CD4-positive, alpha-beta T cell (primary cell): ENCODE measurements around the gene DDX54. TPM values are rescaled to one million over a fixed set of nuclear protein-coding genes. Genes with fewer than 3 reads are reported as not detected.
A peak's percentile ranks its signal among the peaks of the same experiment; 100 is the strongest.
"Not testable (repeated sequence)": the region's sequence is repeated elsewhere in the genome, so short reads cannot be mapped to it uniquely, and the experiment has no call there.

Experiments
- ATAC-seq: fragments of 200-7000 bp; cut with Tn5 transposase; one replicate; pipeline ENCODE4 v1.10.0; 2022; ENCODE audit warnings: mild to moderate bottlenecking; ENCODE audit not compliant: poor library complexity
- CTCF ChIA-PET: fragments of 350-600 bp; sonication (Branson Sonifier 250); formaldehyde crosslinking; loops from one replicate; lab custom pipeline; 2021; ENCODE audit warnings: antibody characterized with exemption, inconsistent platforms; lab: Charles Lee
- POLR2A ChIA-PET: fragments of 350-600 bp; sonication (Branson Sonifier 250); formaldehyde crosslinking; loops from one replicate; lab custom pipeline; 2021; ENCODE audit warnings: antibody characterized with exemption, inconsistent platforms; lab: Charles Lee
- DNase-seq, 14 experiments: peaks; one replicate each; pipeline ENCODE4 v3.0.0-alpha.2; 2013 to 2020; ENCODE audit warnings: mixed read lengths in 2 of 14
- H3K27ac ChIP-seq, 2 donors: one replicate each; pipeline versions ENCODE4 v1.5.1 to v1.7.0; 2013; ENCODE audit warnings: low read length in 2 of 2, low read depth in 1 of 2, mild to moderate bottlenecking in 1 of 2
- H3K27me3 ChIP-seq, 2 experiments: 1 replicate in 1 of 2; 2 replicates in 1 of 2; pipeline versions ENCODE4 v1.6.1 to v1.7.0; 2013; ENCODE audit warnings: low read length in 2 of 2, control low read depth in 1 of 2, mild to moderate bottlenecking in 1 of 2, moderate library complexity in 1 of 2; ENCODE audit not compliant: insufficient read depth in 2 of 2, control insufficient read depth in 1 of 2
- H3K36me3 ChIP-seq: one replicate; pipeline ENCODE4 v1.6.1; 2013; ENCODE audit warnings: low read length, control low read depth; ENCODE audit not compliant: insufficient read depth
- H3K4me1 ChIP-seq: one replicate; pipeline ENCODE4 v1.6.1; 2013; ENCODE audit warnings: low read length, control low read depth; ENCODE audit not compliant: insufficient read depth
- H3K4me3 ChIP-seq: one replicate; pipeline ENCODE4 v1.5.1; 2013; ENCODE audit warnings: mild to moderate bottlenecking, low read length, moderate library complexity
- H3K9me3 ChIP-seq, 2 experiments: 1 replicate in 1 of 2; 2 replicates in 1 of 2; pipeline versions ENCODE4 v1.6.1 to v1.7.0; 2013; ENCODE audit warnings: low read length in 2 of 2, mild to moderate bottlenecking in 2 of 2, control low read depth in 1 of 2, moderate library complexity in 1 of 2; ENCODE audit not compliant: control insufficient read depth in 1 of 2, insufficient read depth in 1 of 2
- H3K27ac Mint-ChIP-seq: one replicate; pipeline ENCODE4 v1.8.0; 2020; ENCODE audit warnings: mixed read lengths
- H3K27me3 Mint-ChIP-seq: one replicate; pipeline ENCODE4 v1.8.0; 2021; ENCODE audit warnings: mixed read lengths
- H3K36me3 Mint-ChIP-seq: one replicate; pipeline ENCODE4 v1.8.0; 2021; ENCODE audit warnings: low read depth, mixed read lengths
- H3K4me1 Mint-ChIP-seq: one replicate; pipeline ENCODE4 v1.8.0; 2021; ENCODE audit warnings: low read depth, mixed read lengths
- H3K4me3 Mint-ChIP-seq: one replicate; pipeline ENCODE4 v1.8.0; 2020; ENCODE audit warnings: mild to moderate bottlenecking, mixed read lengths
- H3K9me3 Mint-ChIP-seq: one replicate; pipeline ENCODE4 v1.8.0; 2020; ENCODE audit warnings: mixed read lengths
- CTCF ChIP-seq: fragments of 200-600 bp; IDR thresholded peaks from one replicate; pipeline ENCODE4 v1.8.0; 2022; ENCODE audit warnings: antibody characterized with exemption, mild to moderate bottlenecking
- intact Hi-C, 2 experiments: fragments of 100-400 bp; cut with DNase I in 1 of 2; cut with micrococcal nuclease in 1 of 2; formaldehyde crosslinking; loops; one replicate each; pipeline versions ENCODE4 v1.15.1 to v1.9.0; 2023 to 2025; cut with DNase I, micrococcal nuclease
- total RNA-seq, 174 experiments: library from RNA in 2 of 174; stranded (reverse) in 2 of 174; gene quantifications; one replicate each; pipeline ENCODE4 v1.2.3 and lab custom pipeline; 2021 to 2026

The DDX54 gene
- total RNA-seq, 2 experiments from 2014 or later, result 56.8 to 61.1 TPM

- Mint-ChIP-seq H3K27me3 (no peaks in the 10 kb centered on the region), H3K4me3 (no peak overlapping the region), H3K36me3 (no peaks in the 10 kb centered on the region), H3K4me1 (peaks cover 41% of the 10 kb centered on the region), H3K27ac (peak overlapping the region; percentile 82), H3K9me3 (no peaks in the 10 kb centered on the region)
- peak; percentile 69 for ATAC-seq
- Histone ChIP-seq H3K27ac (peak overlapping the region; percentile 57 to 59), H3K36me3 (no peaks in the 10 kb centered on the region), H3K4me1 (peaks cover 44% of the 10 kb centered on the region), H3K27me3 (no peaks in the 10 kb centered on the region), H3K4me3 (no peak overlapping the region), H3K9me3 (no peaks in the 10 kb centered on the region)
- no peak for TF ChIP-seq CTCF
- CTCF ChIA-PET, result interaction anchor here (2.4 kb wide), 1 partner anchor 25 kb away, joined by 8 read pairs; no protein-coding TSS in a partner anchor
- intact Hi-C loops, result loop anchor here in 1 of 2 experiments (1.0 to 2.0 kb wide), 3 partner anchors 10 to 23 kb away; partner anchors contain the start of genes DDX54 and RITA1
- POLR2A ChIA-PET, result interaction anchor here (0.6 to 2.1 kb wide), 5 partner anchors 12 to 22 kb away, joined by 3 to 24 read pairs (median 4); partner anchors contain the start of genes DDX54, RITA1 and TPCN1
- DNase-seq, result peak in 5 of 14 experiments; percentile 21 to 61 (median 45)
Observed at GRCh38 chr12:113207613-113208040, 22.3 kb upstream of the DDX54 start.

- not testable (repeated sequence) for H3K27ac ChIP-seq, H3K27me3 Mint-ChIP-seq, DNase-seq, H3K4me3 ChIP-seq, H3K9me3 Mint-ChIP-seq, H3K36me3 ChIP-seq, H3K36me3 Mint-ChIP-seq, ATAC-seq, H3K27me3 ChIP-seq, H3K9me3 ChIP-seq, H3K4me3 Mint-ChIP-seq
- intact Hi-C loops, result loop anchor here in 1 of 2 experiments (2.0 kb wide), 1 partner anchor 22 kb away; the partner anchor contains the start of genes DDX54 and RITA1
- H3K4me1 ChIP-seq, result peaks cover 44% of the 10 kb centered on the region
- CTCF ChIA-PET, result interaction anchor here (2.4 kb wide), 1 partner anchor 26 kb away, joined by 8 read pairs; no protein-coding TSS in a partner anchor
- peak overlapping the region; percentile 82 for H3K27ac Mint-ChIP-seq
- POLR2A ChIA-PET, result interaction anchor here (2.1 kb wide), 1 partner anchor 21 kb away, joined by 8 read pairs; the partner anchor contains the start of genes DDX54 and RITA1
- peaks cover 41% of the 10 kb centered on the region for H3K4me1 Mint-ChIP-seq
Observed at GRCh38 chr12:113206802-113207201, 21.5 kb upstream of the DDX54 start.

- CTCF ChIA-PET, result no interaction called here
- ATAC-seq (no peak), DNase-seq (no peak)
- no peak overlapping the region for H3K27ac Mint-ChIP-seq
- no peaks in the 10 kb centered on the region for H3K27me3 Mint-ChIP-seq
- peaks cover 27% of the 10 kb centered on the region for H3K4me1 Mint-ChIP-seq
- intact Hi-C loops, result no loop called here
- Histone ChIP-seq H3K27me3 (no peaks in the 10 kb centered on the region), H3K4me3 (no peak overlapping the region), H3K36me3 (no peaks in the 10 kb centered on the region), H3K4me1 (peaks cover 26% of the 10 kb centered on the region), H3K27ac (no peak overlapping the region), H3K9me3 (peaks cover 0 to 4% of the 10 kb centered on the region in 2 experiments)
- H3K36me3 Mint-ChIP-seq, result no peaks in the 10 kb centered on the region
- POLR2A ChIA-PET, result interaction anchor here (0.5 to 0.7 kb wide), 2 partner anchors 27 to 90 kb away, joined by 3 read pairs; no protein-coding TSS in a partner anchor
- TF ChIP-seq CTCF, result no peak
- H3K9me3 Mint-ChIP-seq, result no peaks in the 10 kb centered on the region
- H3K4me3 Mint-ChIP-seq, result no peak overlapping the region
Observed at GRCh38 chr12:113204804-113205203, 19.5 kb upstream of the DDX54 start.
